HG02623 (cell line): ENCODE results near the gene MMRN2.

Experiments used
- ATAC-seq: cut with Tn5 transposase; IDR thresholded peaks from one replicate; pipeline ENCODE4 v1.9.1; 2021; ENCODE audit warnings: moderate library complexity; ENCODE audit not compliant: unreplicated experiment

Gene MMRN2

GRCh38 chr10:86888585-86889381, 68.6 kb downstream of the MMRN2 start:
- ATAC-seq, result peak; percentile 94
